Stimulated activated naive B cell treated with anti-CD40 and anti-IgM and Interleukin-4, amounts not matched to agents 10 μg/mL and 1 μg/mL and 100 μg/mL, for 72 hours (primary cell): ENCODE results near the gene ERVH48-1.
"Not testable (repeated sequence)": the region's sequence is repeated elsewhere in the genome, so short reads cannot be mapped to it uniquely, and the experiment has no call there.

ENCODE experiments used
- ATAC-seq, 2 donors: fragments of 150-1000 bp; cut with Tn5 transposase; replicated peaks; 2 replicates each; pipeline ENCODE4 v1.10.0; 2021; ENCODE audit warnings: moderate library complexity in 1 of 2
- DNase-seq: peaks from one replicate; pipeline ENCODE4 v3.0.0; 2021
- H3K27ac Mint-ChIP-seq: one replicate; pipeline ENCODE4 v1.8.0; 2022; ENCODE audit warnings: mild to moderate bottlenecking, mixed read lengths
- H3K27me3 Mint-ChIP-seq, 2 donors: one replicate each; pipeline ENCODE4 v1.8.0; 2022; ENCODE audit warnings: mixed read lengths in 2 of 2
- H3K36me3 Mint-ChIP-seq, 2 donors: one replicate each; pipeline ENCODE4 v1.8.0; 2022; ENCODE audit warnings: mixed read lengths in 2 of 2, mild to moderate bottlenecking in 1 of 2
- H3K4me1 Mint-ChIP-seq, 2 donors: one replicate each; pipeline ENCODE4 v1.8.0; 2022; ENCODE audit warnings: mixed read lengths in 2 of 2, mild to moderate bottlenecking in 1 of 2
- H3K4me3 Mint-ChIP-seq, 2 donors: one replicate each; pipeline ENCODE4 v1.8.0; 2022; ENCODE audit warnings: mild to moderate bottlenecking in 2 of 2, mixed read lengths in 2 of 2, moderate library complexity in 1 of 2
- H3K9me3 Mint-ChIP-seq, 2 donors: one replicate each; pipeline ENCODE4 v1.8.0; 2022; ENCODE audit warnings: mixed read lengths in 2 of 2, mild to moderate bottlenecking in 1 of 2

Gene ERVH48-1

GRCh38 chr21:42903817-42904216 lies 21.6 kb downstream of the ERVH48-1 start:
- peaks cover 0 to 5% of the 10 kb centered on the region in 2 donors for H3K9me3 Mint-ChIP-seq
- H3K4me1 Mint-ChIP-seq, result no peaks in the 10 kb centered on the region
- no peaks in the 10 kb centered on the region for H3K27me3 Mint-ChIP-seq
- no peak for DNase-seq
- H3K36me3 Mint-ChIP-seq, result peaks cover 25 to 36% of the 10 kb centered on the region in 2 donors
- no peak overlapping the region for H3K27ac Mint-ChIP-seq
- no peak overlapping the region for H3K4me3 Mint-ChIP-seq
- ATAC-seq, result no peak

GRCh38 chr21:42900446-42900845 lies 25.0 kb downstream of the ERVH48-1 start:
- H3K4me3 Mint-ChIP-seq, result no peak overlapping the region
- DNase-seq (no peak), ATAC-seq (no peak)
- H3K27me3 Mint-ChIP-seq, result no peaks in the 10 kb centered on the region
- H3K9me3 Mint-ChIP-seq, result no peaks in the 10 kb centered on the region
- H3K4me1 Mint-ChIP-seq, result peaks cover 1 to 8% of the 10 kb centered on the region in 2 donors
- H3K27ac Mint-ChIP-seq, result no peak overlapping the region
- H3K36me3 Mint-ChIP-seq, result peaks cover 30 to 36% of the 10 kb centered on the region in 2 donors

GRCh38 chr21:42892931-42893755 lies 32.3 kb downstream of the ERVH48-1 start, which contains the start of gene NDUFV3:
Gene NDUFV3, plus strand, starts transcription at chr21:42893309. Its CDS starts 25 bp downstream, at chr21:42893334.
- Mint-ChIP-seq H3K4me1 (peaks cover 8 to 9% of the 10 kb centered on the region in 2 donors), H3K9me3 (no peaks in the 10 kb centered on the region), H3K4me3 (peak within 1 kb of the TSS; percentile 88 to 98), H3K27ac (peak within 1 kb of the TSS; percentile 93), H3K27me3 (no peaks in the 10 kb centered on the region), H3K36me3 (peaks cover 6% of the 10 kb centered on the region in 2 donors)
- DNase-seq (peak; percentile 98), ATAC-seq (peak; percentile 94 to 95)

- H3K27me3 Mint-ChIP-seq, result no peaks in the 10 kb centered on the region
Measured at GRCh38 chr21:42892582-42892930, 32.9 kb downstream of the ERVH48-1 start.

GRCh38 chr21:42887326-42887725 lies 38.1 kb downstream of the ERVH48-1 start:
- Mint-ChIP-seq H3K27ac (no peak overlapping the region), H3K4me3 (no peak overlapping the region), H3K9me3 (no peaks in the 10 kb centered on the region), H3K4me1 (peaks cover 1 to 2% of the 10 kb centered on the region in 2 donors), H3K27me3 (no peaks in the 10 kb centered on the region), H3K36me3 (peaks cover 0 to 7% of the 10 kb centered on the region in 2 donors)
- ATAC-seq (no peak), DNase-seq (no peak)

More at GRCh38 chr21:42892582-42892930, 32.9 kb downstream of the ERVH48-1 start:
- H3K36me3 Mint-ChIP-seq, result peaks cover 2 to 4% of the 10 kb centered on the region in 2 donors
- peak overlapping the region; percentile 88 to 98 for H3K4me3 Mint-ChIP-seq
- peak; percentile 48 for ATAC-seq
- H3K4me1 Mint-ChIP-seq, result peaks cover 7 to 8% of the 10 kb centered on the region in 2 donors
- peak overlapping the region; percentile 93 for H3K27ac Mint-ChIP-seq
- H3K9me3 Mint-ChIP-seq, result no peaks in the 10 kb centered on the region
- no peak for DNase-seq

- no peaks in the 10 kb centered on the region for H3K27me3 Mint-ChIP-seq
- no peaks in the 10 kb centered on the region for H3K9me3 Mint-ChIP-seq
- H3K4me3 Mint-ChIP-seq, result no peak overlapping the region
- H3K4me1 Mint-ChIP-seq, result peaks cover 15 to 21% of the 10 kb centered on the region in 2 donors
- H3K27ac Mint-ChIP-seq, result no peak overlapping the region
- H3K36me3 Mint-ChIP-seq, result peaks cover 2 to 26% of the 10 kb centered on the region in 2 donors
- ATAC-seq (no peak), DNase-seq (no peak)
Measured at GRCh38 chr21:42883921-42884320, 41.5 kb downstream of the ERVH48-1 start.

GRCh38 chr21:42880352-42880751 lies 45.1 kb downstream of the ERVH48-1 start:
- Mint-ChIP-seq H3K27me3 (no peaks in the 10 kb centered on the region), H3K4me3 (peak overlapping the region; percentile 94 to 99), H3K36me3 (peaks cover 10 to 45% of the 10 kb centered on the region in 2 donors), H3K27ac (peak overlapping the region; percentile 99), H3K4me1 (peaks cover 18 to 32% of the 10 kb centered on the region in 2 donors), H3K9me3 (no peaks in the 10 kb centered on the region)
- no peak for DNase-seq
- ATAC-seq, result no peak

- ATAC-seq, result peak; percentile 92 to 95
- H3K4me3 Mint-ChIP-seq, result peak within 1 kb of the TSS; percentile 94 to 99
Measured at GRCh38 chr21:42878993-42879787, 46.2 kb downstream of the ERVH48-1 start, which contains the start of gene WDR4. Gene WDR4, minus strand, starts transcription at chr21:42879539. Its CDS starts 44 bp downstream, at chr21:42879495.

GRCh38 chr21:42878678-42878992 lies 46.8 kb downstream of the ERVH48-1 start:
- no peak for DNase-seq
- Mint-ChIP-seq H3K27me3 (no peaks in the 10 kb centered on the region), H3K27ac (peak overlapping the region; percentile 99), H3K36me3 (peaks cover 17 to 48% of the 10 kb centered on the region in 2 donors), H3K9me3 (no peaks in the 10 kb centered on the region), H3K4me3 (peak overlapping the region; percentile 94 to 99), H3K4me1 (peaks cover 18 to 32% of the 10 kb centered on the region in 2 donors)
- ATAC-seq, result peak; percentile 37 to 38

More at GRCh38 chr21:42878993-42879787, 46.2 kb downstream of the ERVH48-1 start, which contains the start of gene WDR4:
- no peaks in the 10 kb centered on the region for H3K9me3 Mint-ChIP-seq
- no peaks in the 10 kb centered on the region for H3K27me3 Mint-ChIP-seq
- peak within 1 kb of the TSS; percentile 99 for H3K27ac Mint-ChIP-seq
- DNase-seq, result peak; percentile 98
- H3K36me3 Mint-ChIP-seq, result peaks cover 17 to 51% of the 10 kb centered on the region in 2 donors
- H3K4me1 Mint-ChIP-seq, result peaks cover 18 to 32% of the 10 kb centered on the region in 2 donors

GRCh38 chr21:42875811-42876210 lies 49.6 kb downstream of the ERVH48-1 start:
- H3K9me3 Mint-ChIP-seq, H3K27me3 Mint-ChIP-seq, DNase-seq, H3K4me3 Mint-ChIP-seq, ATAC-seq, H3K27ac Mint-ChIP-seq: not testable (repeated sequence)
- H3K36me3 Mint-ChIP-seq, result peaks cover 27 to 55% of the 10 kb centered on the region in 2 donors
- H3K4me1 Mint-ChIP-seq, result peaks cover 16 to 29% of the 10 kb centered on the region in 2 donors

GRCh38 chr21:42873096-42873495 lies 52.3 kb downstream of the ERVH48-1 start:
- peaks cover 33 to 59% of the 10 kb centered on the region in 2 donors for H3K36me3 Mint-ChIP-seq
- peaks cover 8 to 14% of the 10 kb centered on the region in 2 donors for H3K4me1 Mint-ChIP-seq
- H3K27ac Mint-ChIP-seq, result peak overlapping the region; percentile 16
- DNase-seq (no peak), ATAC-seq (no peak)
- H3K27me3 Mint-ChIP-seq, result no peaks in the 10 kb centered on the region
- no peak overlapping the region for H3K4me3 Mint-ChIP-seq
- no peaks in the 10 kb centered on the region for H3K9me3 Mint-ChIP-seq

- H3K9me3 Mint-ChIP-seq, result no peaks in the 10 kb centered on the region
- no peak for ATAC-seq
- no peak for DNase-seq
- H3K4me1 Mint-ChIP-seq, result peaks cover 21 to 47% of the 10 kb centered on the region in 2 donors
- H3K36me3 Mint-ChIP-seq, result peaks cover 55 to 72% of the 10 kb centered on the region in 2 donors
- no peaks in the 10 kb centered on the region for H3K27me3 Mint-ChIP-seq
- H3K4me3 Mint-ChIP-seq, result no peak overlapping the region
- no peak overlapping the region for H3K27ac Mint-ChIP-seq
Measured at GRCh38 chr21:42868196-42868595, 57.2 kb downstream of the ERVH48-1 start.
